Caki2 (cell line): ENCODE data around the gene EFCAB8. TPM values are rescaled to one million over a fixed set of nuclear protein-coding genes. Genes with fewer than 3 reads are reported as not detected.

Source experiments
- DNase-seq: peaks from one replicate; pipeline ENCODE4 v3.0.0-alpha.2; 2015; ENCODE audit warnings: low read depth
- in situ Hi-C: cut with HindIII; loops from 2 replicates; pipeline ENCODE4 v1.10.0; 2016; ENCODE audit warnings: low sequenced_read_pairs, low pct_unique_long_range_greater_than_20kb, mixed read lengths
- total RNA-seq: library from RNA; depleted of rRNA; stranded (reverse); fragments of >200 nt; shearing (Covaris generic); gene quantifications from 2 replicates; pipeline ENCODE4 v1.2.3, GENCODE V29; 2014; ENCODE audit warnings: low replicate concordance; rRNA removed

Gene EFCAB8
- not detected in 2 replicates for total RNA-seq

GRCh38 chr20:32858701-32859372 lies at the start of gene EFCAB8:
Gene EFCAB8, plus strand, starts transcription at chr20:32858923. Its CDS starts 4,870 bp downstream, at chr20:32863793.
- DNase-seq, result no peak

DNA sequence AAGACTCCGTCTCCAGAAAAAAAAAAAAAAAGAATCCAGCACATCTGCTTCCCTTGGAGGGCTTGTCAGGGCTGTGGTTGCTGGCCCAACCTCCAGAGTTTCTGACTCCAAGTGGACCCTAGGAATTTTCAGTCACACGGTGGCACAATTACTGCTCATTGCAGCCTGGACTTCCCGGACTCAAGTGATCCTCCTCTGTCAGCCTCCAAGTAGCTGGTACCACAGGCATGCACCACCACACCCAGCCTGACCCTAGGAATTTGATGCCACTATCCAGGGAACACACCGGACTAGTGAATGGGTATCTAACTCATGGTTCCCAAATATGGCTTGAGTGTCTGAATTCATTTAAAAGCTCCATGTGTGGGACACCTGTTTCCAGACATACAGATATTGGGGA lies 48.8 kb upstream of the EFCAB8 start:
- no peak for DNase-seq
- in situ Hi-C loops, result no loop called here

More at GRCh38 chr20:32858701-32859372, at the start of gene EFCAB8:
- in situ Hi-C loops, result no loop called here

GRCh38 chr20:32810941-32811340 lies 47.8 kb upstream of the EFCAB8 start:
- in situ Hi-C loops, result no loop called here

GRCh38 chr20:32811886-32812285 lies 46.8 kb upstream of the EFCAB8 start:
- in situ Hi-C loops, result no loop called here

More at GRCh38 chr20:32810941-32811340, 47.8 kb upstream of the EFCAB8 start:
- DNase-seq, result no peak

GRCh38 chr20:32819992-32820697 lies 38.6 kb upstream of the EFCAB8 start:
- peak; percentile 66 for DNase-seq
- in situ Hi-C loops, result no loop called here

More at GRCh38 chr20:32811886-32812285, 46.8 kb upstream of the EFCAB8 start:
- DNase-seq, result no peak

- no peak for DNase-seq
- in situ Hi-C loops, result no loop called here
Observed at GRCh38 chr20:32820698-32821377, 37.9 kb upstream of the EFCAB8 start.

GRCh38 chr20:32822225-32822624 lies 36.5 kb upstream of the EFCAB8 start:
- no peak for DNase-seq
- in situ Hi-C loops, result no loop called here

- in situ Hi-C loops, result no loop called here
- peak; percentile 33 for DNase-seq
Observed at GRCh38 chr20:32823078-32823477, 35.6 kb upstream of the EFCAB8 start.

- in situ Hi-C loops, result no loop called here
- no peak for DNase-seq
Observed at GRCh38 chr20:32823737-32824588, 34.8 kb upstream of the EFCAB8 start.

GRCh38 chr20:32828029-32828680 lies 30.6 kb upstream of the EFCAB8 start:
- DNase-seq, result no peak
- in situ Hi-C loops, result no loop called here

GRCh38 chr20:32829311-32830005 lies 29.3 kb upstream of the EFCAB8 start:
- DNase-seq, result no peak
- in situ Hi-C loops, result no loop called here

DNA sequence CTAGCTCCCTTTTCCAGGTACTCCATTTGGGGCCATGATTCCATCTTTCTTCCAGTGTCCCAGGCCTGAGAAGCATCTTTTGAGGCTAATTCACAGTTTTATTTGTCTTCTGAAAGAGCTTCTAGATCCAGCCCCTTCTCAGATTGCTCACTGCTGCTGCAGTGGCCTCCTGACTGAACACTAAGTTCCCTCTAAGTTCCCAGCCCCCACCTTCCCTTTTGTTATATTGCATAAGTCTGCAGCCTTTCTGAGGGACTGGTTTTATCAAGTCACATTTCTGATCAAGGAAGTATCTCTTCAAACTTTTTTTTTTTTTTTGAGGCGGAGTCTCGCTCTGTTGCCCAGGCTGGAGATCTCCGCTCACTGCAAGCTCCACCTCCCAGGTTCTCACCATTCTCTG lies 28.3 kb upstream of the EFCAB8 start:
- in situ Hi-C loops, result no loop called here
- no peak for DNase-seq

GRCh38 chr20:32831982-32832381 lies 26.7 kb upstream of the EFCAB8 start:
- in situ Hi-C loops, result no loop called here
- no peak for DNase-seq

DNA sequence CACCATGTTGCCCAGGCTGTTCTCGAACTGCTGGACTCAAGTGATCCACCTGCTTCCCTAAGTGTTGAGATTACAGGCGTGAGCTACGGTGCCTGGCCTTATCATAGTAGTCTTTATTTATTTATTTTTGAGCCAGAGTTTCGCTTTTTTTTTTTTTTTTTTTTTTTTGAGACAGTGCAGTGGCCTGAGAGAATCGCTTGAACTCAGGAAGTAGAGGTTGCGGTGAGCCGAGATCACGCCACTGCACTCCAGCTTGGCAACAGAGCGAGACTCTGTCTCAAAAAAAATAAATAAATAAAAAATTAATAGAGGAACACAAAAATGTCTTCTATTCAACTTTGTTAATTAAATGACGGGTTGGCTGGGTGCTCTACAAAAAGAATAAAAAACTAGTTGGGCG lies 26.1 kb upstream of the EFCAB8 start:
- DNase-seq, result no peak
- in situ Hi-C loops, result no loop called here

- no peak for DNase-seq
- in situ Hi-C loops, result no loop called here
Observed at GRCh38 chr20:32834972-32835371, 23.8 kb upstream of the EFCAB8 start.

DNA sequence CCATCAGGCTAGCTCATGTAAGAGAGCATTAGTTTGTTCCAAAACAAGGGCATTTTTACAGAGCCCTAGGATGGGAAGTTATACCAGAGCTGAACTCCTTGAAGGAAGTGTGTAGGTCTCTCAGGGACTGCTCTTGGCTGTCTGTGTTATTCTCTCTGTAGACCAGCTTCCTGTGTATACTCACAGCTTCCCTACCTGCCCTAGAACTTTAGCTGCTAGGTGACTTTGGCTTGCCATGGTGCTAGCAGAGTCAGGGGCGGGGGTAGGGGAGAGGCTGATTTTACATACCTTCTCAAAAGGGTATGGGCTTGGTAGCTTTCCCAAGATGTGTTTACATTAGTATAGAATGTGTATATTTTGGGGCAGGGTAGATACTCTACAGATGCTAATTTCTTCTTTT lies 21.6 kb upstream of the EFCAB8 start:
- in situ Hi-C loops, result no loop called here
- DNase-seq, result no peak

- in situ Hi-C loops, result no loop called here
- no peak for DNase-seq
Observed at GRCh38 chr20:32839227-32839981, 19.3 kb upstream of the EFCAB8 start.
